ENCODE measurements around the gene WNT7A. TPM values are rescaled to one million over a fixed set of nuclear protein-coding genes. Genes with fewer than 3 reads are reported as not detected.

Gene WNT7A
- total and polyA plus RNA-seq, 2 donors (not counting 3 experiments of a cell fraction or from before 2014, with no cell fraction given), result not detected

DNA sequence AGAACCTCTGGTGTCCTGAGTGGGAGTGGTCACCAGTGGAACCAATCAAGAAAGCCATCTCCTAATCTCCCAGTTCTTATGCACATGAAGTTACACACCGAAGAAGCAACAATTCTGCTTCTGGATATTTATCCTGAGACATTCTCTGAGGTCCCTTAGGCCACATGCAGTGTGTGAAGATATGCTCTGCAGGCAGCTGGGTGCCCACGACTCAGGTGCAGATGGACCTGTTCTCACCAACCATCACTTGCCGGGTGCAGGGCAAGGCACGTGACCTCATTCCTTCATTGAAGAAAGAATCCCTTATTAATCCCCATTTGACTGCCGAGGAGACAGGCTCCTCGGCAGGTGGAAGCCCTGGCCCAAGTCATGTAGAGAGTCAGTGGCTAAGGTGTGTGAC lies 79.8 kb downstream of the WNT7A start:
- H3K4me1 ChIP-seq (ENCODE audit: control insufficient read depth, extremely low read depth, insufficient read depth, low read length), result no peaks in the 10 kb centered on the region
- H3K9me1 ChIP-seq (replicated peaks; ENCODE audit: control insufficient read depth, extremely low read depth, insufficient read depth, low read length), result no peaks in the 10 kb centered on the region
- H3K9ac ChIP-seq (replicated peaks; ENCODE audit: extremely low read depth, insufficient read depth, low read length), result no peak overlapping the region
- H3K27me3 ChIP-seq (ENCODE audit: control insufficient read depth in 2 of 2, insufficient read depth in 2 of 2, low read length in 2 of 2), result no peaks in the 10 kb centered on the region
- TF ChIP-seq FOS (IDR thresholded peaks at IDR 0.05; ENCODE audit: borderline replicate concordance, insufficient read depth, low read length) (no peak), POLR2A (IDR thresholded peaks at IDR 0.05; ENCODE audit: low read depth, low read length) (no peak), POLR2AphosphoS5 (IDR thresholded peaks at IDR 0.05; ENCODE audit: insufficient read depth, low read depth, low read length) (no peak), JUN (IDR thresholded peaks at IDR 0.05; ENCODE audit: borderline replicate concordance, insufficient read depth, insufficient read length, low read depth) (no peak), MYC (IDR thresholded peaks at IDR 0.05; ENCODE audit: low read depth, low read length) (no peak), GATA2 (IDR thresholded peaks at IDR 0.05; ENCODE audit: insufficient read depth, insufficient read length, low read depth, low read length) (no peak), EZH2 (IDR thresholded peaks at IDR 0.05; ENCODE audit: borderline replicate concordance, low read depth, low read length, severe bottlenecking) (no peak)
- TF ChIP-seq, protein P1, sequence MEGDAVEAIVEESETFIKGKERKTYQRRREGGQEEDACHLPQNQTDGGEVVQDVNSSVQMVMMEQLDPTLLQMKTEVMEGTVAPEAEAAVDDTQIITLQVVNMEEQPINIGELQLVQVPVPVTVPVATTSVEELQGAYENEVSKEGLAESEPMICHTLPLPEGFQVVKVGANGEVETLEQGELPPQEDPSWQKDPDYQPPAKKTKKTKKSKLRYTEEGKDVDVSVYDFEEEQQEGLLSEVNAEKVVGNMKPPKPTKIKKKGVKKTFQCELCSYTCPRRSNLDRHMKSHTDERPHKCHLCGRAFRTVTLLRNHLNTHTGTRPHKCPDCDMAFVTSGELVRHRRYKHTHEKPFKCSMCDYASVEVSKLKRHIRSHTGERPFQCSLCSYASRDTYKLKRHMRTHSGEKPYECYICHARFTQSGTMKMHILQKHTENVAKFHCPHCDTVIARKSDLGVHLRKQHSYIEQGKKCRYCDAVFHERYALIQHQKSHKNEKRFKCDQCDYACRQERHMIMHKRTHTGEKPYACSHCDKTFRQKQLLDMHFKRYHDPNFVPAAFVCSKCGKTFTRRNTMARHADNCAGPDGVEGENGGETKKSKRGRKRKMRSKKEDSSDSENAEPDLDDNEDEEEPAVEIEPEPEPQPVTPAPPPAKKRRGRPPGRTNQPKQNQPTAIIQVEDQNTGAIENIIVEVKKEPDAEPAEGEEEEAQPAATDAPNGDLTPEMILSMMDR (IDR thresholded peaks at IDR 0.05; ENCODE audit: extremely low read depth in 1 of 2, insufficient read depth in 1 of 2, low read depth in 1 of 2, low read length in 2 of 2), result no peak
- TF ChIP-seq, protein P2, sequence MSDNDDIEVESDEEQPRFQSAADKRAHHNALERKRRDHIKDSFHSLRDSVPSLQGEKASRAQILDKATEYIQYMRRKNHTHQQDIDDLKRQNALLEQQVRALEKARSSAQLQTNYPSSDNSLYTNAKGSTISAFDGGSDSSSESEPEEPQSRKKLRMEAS (IDR thresholded peaks at IDR 0.05; ENCODE audit: insufficient read depth, insufficient read length), result no peak
- H3K4me3 ChIP-seq (replicated peaks in 1 of 3; ENCODE audit: insufficient read depth in 1 of 3, low read depth in 1 of 3, low read length in 3 of 3), result no peak overlapping the region
- H3K9me3 ChIP-seq (replicated peaks; ENCODE audit: control insufficient read depth, insufficient read depth, low read length), result no peaks in the 10 kb centered on the region
- no peaks in the 10 kb centered on the region for H3K36me3 ChIP-seq (ENCODE audit: control insufficient read depth in 2 of 2, extremely low read depth in 1 of 2, insufficient read depth in 2 of 2, low read length in 2 of 2)
- no peak overlapping the region for H3K4me2 ChIP-seq (ENCODE audit: insufficient read depth, low read length)
- intact Hi-C loops (cut with micrococcal nuclease) (no loop called here), dilution Hi-C loops (cut with MboI; ENCODE audit: extremely low pct_ligation_motif_present, low sequenced_read_pairs) (no loop called here)
- FAIRE-seq, result no peak
- H4K20me1 ChIP-seq (replicated peaks; ENCODE audit: control insufficient read depth, extremely low read depth, insufficient read depth, low read length), result no peaks in the 10 kb centered on the region
- no TSS peak for BruUV-seq (replicated peaks)
- no peak for DNase-seq (ENCODE audit: low read depth, low spot score)
- H2AFZ ChIP-seq (ENCODE audit: low read depth, low read length), result no peak overlapping the region
- ChIA-PET POLR2A (no interaction called here), CTCF (no interaction called here)
- H3K79me2 ChIP-seq (ENCODE audit: control insufficient read depth, insufficient read depth, low read length), result no peaks in the 10 kb centered on the region
- H3K27ac ChIP-seq (ENCODE audit: insufficient read depth, low read depth, low read length), result no peak overlapping the region
